Activated CD8-positive, alpha-beta T cell treated with anti-CD3 and anti-CD28 coated beads for 36 hours (primary cell): ENCODE results near the gene OBP2B. TPM values are rescaled to one million over a fixed set of nuclear protein-coding genes. Genes with fewer than 3 reads are reported as not detected.

Source experiments
- ATAC-seq: fragments of 200-7000 bp; cut with Tn5 transposase; one replicate; pipeline ENCODE4 v1.10.0; 2021; ENCODE audit warnings: mild to moderate bottlenecking, moderate library complexity
- CTCF ChIA-PET: fragments of 350-600 bp; sonication (Branson Sonifier 250); formaldehyde crosslinking; loops from one replicate; lab custom pipeline; 2021; ENCODE audit warnings: antibody characterized with exemption; lab: Charles Lee
- POLR2A ChIA-PET: fragments of 350-600 bp; sonication (Branson Sonifier 250); formaldehyde crosslinking; loops from one replicate; lab custom pipeline; 2021; ENCODE audit warnings: antibody characterized with exemption; lab: Charles Lee
- DNase-seq: peaks from one replicate; pipeline ENCODE4 v3.0.0-alpha.2; 2020
- H3K27ac Mint-ChIP-seq: one replicate; pipeline ENCODE4 v1.8.0; 2021; ENCODE audit warnings: mild to moderate bottlenecking, mixed read lengths
- H3K27me3 Mint-ChIP-seq: one replicate; pipeline ENCODE4 v1.8.0; 2021; ENCODE audit warnings: mixed read lengths
- H3K36me3 Mint-ChIP-seq: one replicate; pipeline ENCODE4 v1.8.0; 2021; ENCODE audit warnings: low read depth, mixed read lengths
- H3K4me1 Mint-ChIP-seq: one replicate; pipeline ENCODE4 v1.8.0; 2021; ENCODE audit warnings: low read depth, mixed read lengths
- H3K4me3 Mint-ChIP-seq: one replicate; pipeline ENCODE4 v1.8.0; 2021; ENCODE audit warnings: mild to moderate bottlenecking, moderate library complexity, mixed read lengths
- H3K9me3 Mint-ChIP-seq: one replicate; pipeline ENCODE4 v1.8.0; 2021; ENCODE audit warnings: mixed read lengths
- CTCF ChIP-seq: fragments of 200-600 bp; IDR thresholded peaks from one replicate; pipeline ENCODE4 v1.8.0; 2022; ENCODE audit warnings: antibody characterized with exemption, mild to moderate bottlenecking
- intact Hi-C: fragments of 100-400 bp; cut with micrococcal nuclease; formaldehyde crosslinking; loops from one replicate; pipeline ENCODE4 v1.10.0; 2022
- total RNA-seq, 2 experiments: library from RNA; stranded (reverse); gene quantifications; one replicate each; pipeline ENCODE4 v1.2.3, GENCODE V29; 2021

Gene OBP2B
- total RNA-seq, 2 experiments from 2014 or later = not detected

GRCh38 chr9:133184971-133185370 is 24.1 kb downstream of the OBP2B start:
- no peak overlapping the region for H3K27ac Mint-ChIP-seq
- CTCF ChIA-PET = interaction anchor here (1.2 to 4.4 kb wide), 13 partner anchors 8 to 301 kb away, joined by 3 to 33 read pairs (median 5); no protein-coding TSS in a partner anchor
- peaks cover 16% of the 10 kb centered on the region for H3K4me1 Mint-ChIP-seq
- peak; percentile 77 for DNase-seq
- intact Hi-C loops = loop anchor here (5.0 to 10.0 kb wide), 3 partner anchors 142 to 300 kb away; no protein-coding TSS in a partner anchor
- peak overlapping the region; percentile 31 for H3K4me3 Mint-ChIP-seq
- no peaks in the 10 kb centered on the region for H3K9me3 Mint-ChIP-seq
- H3K36me3 Mint-ChIP-seq = no peaks in the 10 kb centered on the region
- peak; percentile 60 for TF ChIP-seq CTCF
- POLR2A ChIA-PET = no interaction called here
- peak; percentile 55 for ATAC-seq
- H3K27me3 Mint-ChIP-seq = peaks cover 30% of the 10 kb centered on the region

DNA sequence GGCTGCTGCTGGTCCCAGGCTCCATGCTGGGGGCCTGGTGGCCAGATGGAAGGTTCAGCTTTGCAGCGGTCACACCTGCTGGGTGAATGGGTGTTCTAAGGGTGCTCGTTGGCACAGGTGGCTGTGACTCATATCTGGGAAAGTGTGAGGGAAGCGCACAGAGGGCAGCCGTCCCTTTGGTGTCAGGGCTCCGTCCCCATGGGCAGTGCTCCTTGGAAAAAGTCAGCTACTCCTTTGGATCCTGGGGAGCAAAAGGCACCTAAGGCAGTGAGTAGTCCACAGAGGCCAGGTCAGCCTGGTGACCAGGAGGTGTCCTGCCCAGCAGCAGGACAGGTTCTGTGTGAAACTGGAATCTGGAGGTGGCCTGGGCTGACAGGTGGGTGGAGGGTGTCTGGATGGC is 26.9 kb downstream of the OBP2B start:
- no peak overlapping the region for H3K4me3 Mint-ChIP-seq
- H3K9me3 Mint-ChIP-seq = no peaks in the 10 kb centered on the region
- peaks cover 16% of the 10 kb centered on the region for H3K4me1 Mint-ChIP-seq
- H3K27me3 Mint-ChIP-seq = peaks cover 21% of the 10 kb centered on the region
- no peak for ATAC-seq
- H3K27ac Mint-ChIP-seq = no peak overlapping the region
- intact Hi-C loops = loop anchor here (10.0 kb wide), 2 partner anchors 223 to 303 kb away; no protein-coding TSS in a partner anchor
- DNase-seq = no peak
- ChIA-PET CTCF (interaction anchor here (0.7 to 2.1 kb wide), 9 partner anchors 12 to 189 kb away, joined by 3 to 13 read pairs (median 4); partner anchors contain the start of gene GBGT1), POLR2A (no interaction called here)
- TF ChIP-seq CTCF = no peak
- H3K36me3 Mint-ChIP-seq = no peaks in the 10 kb centered on the region

- DNase-seq (no peak), ATAC-seq (no peak)
- Mint-ChIP-seq H3K4me3 (no peak overlapping the region), H3K27me3 (peaks cover 16% of the 10 kb centered on the region), H3K36me3 (no peaks in the 10 kb centered on the region), H3K27ac (no peak overlapping the region), H3K4me1 (peaks cover 16% of the 10 kb centered on the region), H3K9me3 (no peaks in the 10 kb centered on the region)
- intact Hi-C loops = loop anchor here (10.0 kb wide), 2 partner anchors 223 to 303 kb away; no protein-coding TSS in a partner anchor
- ChIA-PET CTCF (interaction anchor here (0.7 to 2.1 kb wide), 17 partner anchors 8 to 305 kb away, joined by 3 to 13 read pairs (median 4); partner anchors contain the start of gene GBGT1), POLR2A (no interaction called here)
- TF ChIP-seq CTCF = no peak
Measured at GRCh38 chr9:133181561-133181960, 27.5 kb downstream of the OBP2B start.

- Mint-ChIP-seq H3K4me1 (peaks cover 13% of the 10 kb centered on the region), H3K27ac (no peak overlapping the region), H3K9me3 (no peaks in the 10 kb centered on the region), H3K27me3 (peaks cover 16% of the 10 kb centered on the region), H3K4me3 (no peak overlapping the region), H3K36me3 (no peaks in the 10 kb centered on the region)
- DNase-seq = no peak
- no peak for ATAC-seq
- TF ChIP-seq CTCF = no peak
- CTCF ChIA-PET = interaction anchor here (0.7 to 2.1 kb wide), 19 partner anchors 8 to 305 kb away, joined by 3 to 13 read pairs (median 4); partner anchors contain the start of gene GBGT1
- POLR2A ChIA-PET = no interaction called here
- intact Hi-C loops = loop anchor here (10.0 kb wide), 2 partner anchors 224 to 304 kb away; no protein-coding TSS in a partner anchor
Measured at GRCh38 chr9:133180953-133181352, 28.1 kb downstream of the OBP2B start.

- H3K36me3 Mint-ChIP-seq = no peaks in the 10 kb centered on the region
Measured at GRCh38 chr9:133173056-133173455, 36.0 kb downstream of the OBP2B start.

More at GRCh38 chr9:133173056-133173455, 36.0 kb downstream of the OBP2B start:
- H3K27me3 Mint-ChIP-seq = peaks cover 2% of the 10 kb centered on the region
- no peak for ATAC-seq
- DNase-seq = no peak
- ChIA-PET CTCF (interaction anchor here (5.7 kb wide), 1 partner anchor 14 kb away, joined by 33 read pairs; no protein-coding TSS in a partner anchor), POLR2A (no interaction called here)
- no peak overlapping the region for H3K27ac Mint-ChIP-seq
- no peak for TF ChIP-seq CTCF
- no peaks in the 10 kb centered on the region for H3K4me1 Mint-ChIP-seq
- intact Hi-C loops = no loop called here
- no peak overlapping the region for H3K4me3 Mint-ChIP-seq
- no peaks in the 10 kb centered on the region for H3K9me3 Mint-ChIP-seq
